HG03460 (cell line): Measurements from ENCODE around the gene FHOD1.

Source experiments
- ATAC-seq: cut with Tn5 transposase; IDR thresholded peaks from one replicate; pipeline ENCODE4 v1.9.1; 2021; ENCODE audit not compliant: unreplicated experiment

FHOD1 gene

GRCh38 chr16:67210069-67210937, 37.0 kb downstream of the FHOD1 start:
- ATAC-seq = no peak

DNA sequence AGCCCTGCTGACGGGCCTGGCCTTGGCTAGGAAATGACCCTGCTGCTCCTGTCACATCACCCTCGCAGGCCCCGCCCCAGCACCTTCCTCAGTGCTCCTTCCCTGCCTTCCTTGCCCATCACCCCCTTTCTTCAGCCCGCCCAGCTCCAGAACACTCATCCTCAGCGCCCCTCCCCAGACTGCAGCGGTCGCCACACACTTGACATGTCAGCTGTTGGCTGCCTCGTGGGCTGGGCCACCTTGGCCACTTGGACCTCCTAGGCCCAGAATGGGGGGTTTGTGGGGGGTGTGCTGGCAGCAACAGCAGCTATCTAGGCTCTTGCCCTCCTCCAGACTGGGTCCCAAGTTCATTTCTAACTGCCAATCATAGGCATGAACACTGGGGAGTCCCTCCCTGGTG, 37.7 kb downstream of the FHOD1 start:
- ATAC-seq = no peak

DNA sequence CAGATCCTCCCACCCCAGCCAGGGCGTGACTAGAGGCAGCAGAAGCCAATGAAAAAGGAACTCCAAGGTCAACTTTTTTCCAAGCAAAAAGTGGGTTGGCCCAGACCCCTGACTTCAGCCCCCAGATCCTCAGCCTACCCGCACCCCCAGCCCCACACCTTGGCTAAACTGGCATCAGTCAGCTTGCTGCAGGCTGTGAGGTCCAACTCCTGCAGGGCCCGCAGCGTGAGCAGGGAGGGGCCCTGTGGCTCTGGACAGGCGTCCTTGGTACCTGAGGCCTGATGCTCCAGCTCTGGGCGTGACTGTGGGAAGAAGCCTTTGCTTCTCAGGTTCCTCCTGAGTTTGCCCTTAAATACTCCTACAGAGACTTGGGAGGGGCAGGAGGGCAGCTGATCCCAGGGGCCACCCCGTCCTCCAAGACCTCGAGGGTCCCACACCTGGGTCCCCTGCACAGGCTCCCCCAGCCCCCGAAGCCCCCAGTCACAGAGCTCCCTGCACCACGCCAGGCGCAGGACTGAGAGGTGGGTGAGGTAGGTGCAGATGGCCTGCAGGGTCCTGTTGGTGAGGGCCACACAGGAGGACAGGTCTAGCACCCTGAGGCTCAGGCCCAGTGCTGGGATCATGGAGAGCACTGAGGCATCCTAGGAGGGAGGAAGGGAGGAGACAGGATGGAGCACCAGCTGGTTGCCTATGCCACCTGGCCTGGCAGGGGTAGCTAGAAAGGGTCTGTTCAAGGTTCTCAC, 39.0 kb downstream of the FHOD1 start:
- no peak for ATAC-seq

- ATAC-seq = no peak
These were observed 39.8 kb downstream of the FHOD1 start for GRCh38 chr16:67207249-67208091.

- ATAC-seq = no peak
These were observed 40.4 kb downstream of the FHOD1 start for GRCh38 chr16:67206838-67207248.

DNA sequence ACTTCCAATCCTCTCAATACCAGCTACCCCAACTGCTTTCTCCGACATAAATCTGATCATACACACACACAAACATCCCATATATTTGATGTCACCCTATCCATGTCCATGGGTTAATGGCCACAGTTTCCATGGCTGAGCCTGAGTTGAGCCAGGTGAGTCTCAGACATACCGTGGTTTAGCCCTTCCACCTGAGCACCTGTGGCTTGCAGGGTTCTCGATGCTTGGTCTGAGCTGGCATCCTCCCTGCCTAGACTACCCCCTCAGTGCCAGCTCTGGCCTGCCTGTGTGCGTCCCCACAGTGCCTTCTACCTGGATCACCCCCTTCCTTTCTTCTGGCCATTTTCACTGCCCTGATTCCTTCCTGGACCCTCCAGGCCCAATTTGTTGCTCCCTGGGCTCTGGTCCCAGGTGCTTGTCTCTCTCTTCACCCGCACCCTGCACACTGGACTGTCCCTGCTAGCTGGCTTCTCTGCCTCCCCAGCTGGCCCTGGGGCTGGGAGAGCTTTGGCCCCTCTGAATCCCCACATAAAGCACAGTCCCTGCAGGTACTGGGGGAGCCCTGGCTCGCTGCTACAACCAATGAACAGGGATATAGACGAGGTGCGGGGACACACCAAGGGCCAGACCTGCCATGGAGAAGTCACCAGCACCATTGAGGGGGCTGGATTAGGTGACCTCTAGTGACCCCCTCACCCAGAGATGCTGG, 41.0 kb downstream of the FHOD1 start:
- ATAC-seq = no peak

DNA sequence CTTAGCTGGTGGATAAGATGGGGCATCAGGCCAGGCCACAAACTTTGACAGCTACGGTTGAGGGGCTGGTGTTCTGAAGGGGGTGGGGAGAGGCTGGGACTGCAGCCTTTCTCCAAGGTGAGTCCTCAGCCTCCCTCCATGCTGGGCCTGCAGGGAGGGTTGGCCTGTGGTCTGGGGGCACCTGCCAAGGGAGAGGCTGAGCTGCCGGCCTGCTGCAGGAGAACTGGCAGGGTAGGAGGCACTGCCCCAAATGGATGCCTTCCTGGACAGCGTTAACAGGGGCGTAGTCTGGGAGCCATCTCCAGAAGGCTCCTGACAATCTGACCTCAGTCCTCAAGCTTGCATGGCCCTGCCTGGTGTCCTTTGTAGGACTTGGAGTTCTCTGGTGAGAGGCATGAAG, 43.2 kb downstream of the FHOD1 start:
- no peak for ATAC-seq

- ATAC-seq = no peak
These were observed 44.3 kb downstream of the FHOD1 start for GRCh38 chr16:67202956-67203493.

- no peak for ATAC-seq
These were observed 44.9 kb downstream of the FHOD1 start for GRCh38 chr16:67202426-67202825.

DNA sequence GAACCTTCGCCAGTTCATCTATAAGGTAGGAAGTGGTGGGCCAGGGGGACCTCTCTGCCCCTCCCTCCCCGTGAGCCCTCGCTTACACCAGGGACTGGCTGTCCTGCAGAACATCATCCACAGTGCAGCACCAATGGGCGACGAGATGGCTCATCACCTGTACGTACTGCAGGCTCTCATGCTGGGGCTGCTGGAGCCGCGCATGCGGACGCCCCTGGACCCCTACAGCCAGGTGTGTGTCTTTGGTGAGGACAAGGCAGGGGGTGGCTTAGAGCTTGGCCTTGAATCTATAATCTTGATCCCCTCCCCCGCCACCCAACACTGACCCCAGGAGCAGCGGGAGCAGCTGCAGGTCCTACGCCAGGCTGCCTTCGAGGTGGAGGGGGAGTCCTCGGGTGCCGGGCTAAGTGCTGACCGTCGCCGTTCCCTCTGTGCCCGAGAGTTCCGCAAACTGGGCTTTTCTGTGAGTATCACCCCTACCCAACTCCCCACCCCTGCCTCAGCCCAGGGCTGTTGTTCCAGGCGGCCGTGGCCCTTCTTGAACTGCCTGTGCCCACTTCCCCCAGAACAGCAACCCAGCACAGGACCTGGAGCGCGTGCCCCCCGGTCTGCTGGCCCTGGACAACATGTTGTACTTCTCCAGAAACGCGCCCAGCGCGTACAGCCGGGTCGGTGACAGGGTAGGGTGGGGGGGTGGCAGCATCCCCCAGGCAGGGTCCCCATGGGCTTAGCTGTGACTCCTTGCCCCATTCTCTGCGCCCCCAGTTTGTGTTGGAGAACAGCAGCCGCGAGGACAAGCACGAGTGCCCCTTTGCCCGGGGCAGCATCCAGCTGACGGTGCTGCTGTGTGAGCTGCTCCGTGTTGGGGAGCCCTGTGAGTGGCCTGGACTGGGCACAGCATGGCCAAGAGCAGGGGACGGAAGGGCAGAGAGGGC, 45.6 kb downstream of the FHOD1 start:
- ATAC-seq = no peak

GRCh38 chr16:67200491-67200890, 46.8 kb downstream of the FHOD1 start:
- ATAC-seq = no peak

GRCh38 chr16:67199808-67200198, 47.5 kb downstream of the FHOD1 start:
- no peak for ATAC-seq

DNA sequence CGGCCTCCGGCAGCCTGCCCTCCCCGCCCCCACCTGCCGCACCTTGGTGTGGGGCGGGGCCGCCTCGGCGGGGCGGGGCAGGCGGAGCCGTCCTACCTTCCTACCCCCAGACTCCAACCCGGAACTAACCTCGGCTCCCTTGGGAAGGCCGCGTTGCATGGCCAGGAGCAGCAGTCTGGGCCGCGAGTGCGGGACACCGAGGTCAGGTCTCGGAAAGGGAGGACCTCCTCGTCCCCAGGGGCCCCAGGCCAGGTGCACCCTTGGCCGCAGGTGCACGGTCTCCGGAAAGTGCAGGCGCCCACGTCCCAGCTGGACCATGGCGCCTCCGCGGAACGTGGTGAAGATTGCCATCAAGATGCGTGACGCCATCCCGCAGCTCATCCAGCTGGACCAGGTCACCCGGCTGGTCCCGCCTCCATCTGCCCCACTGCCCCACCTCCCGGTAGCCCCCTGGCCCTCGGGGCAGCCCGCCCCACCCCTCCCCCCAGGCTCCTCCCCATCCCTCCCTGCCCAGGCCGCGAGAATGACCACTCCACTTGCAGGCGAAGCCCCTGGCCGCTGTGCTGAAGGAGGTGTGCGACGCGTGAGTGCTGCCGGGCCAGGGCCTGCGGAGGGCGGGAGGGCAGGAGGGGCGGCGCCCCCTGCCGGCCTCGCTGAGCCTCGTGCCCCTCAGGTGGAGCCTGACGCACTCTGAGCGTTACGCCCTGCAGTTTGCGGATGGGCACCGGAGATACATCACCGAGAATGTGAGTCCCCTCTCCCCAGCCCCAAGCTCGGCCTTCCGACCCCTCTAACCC, 48.1 kb downstream of the FHOD1 start, which contains the start of gene ELMO3:
Gene ELMO3 (plus strand): TSS at position 121 of the 797 bp plus-strand sequence. CDS start 196 bp downstream, at position 317.
- no peak for ATAC-seq

- no peak for ATAC-seq
These were observed 49.0 kb downstream of the FHOD1 start for GRCh38 chr16:67198238-67198734.

DNA sequence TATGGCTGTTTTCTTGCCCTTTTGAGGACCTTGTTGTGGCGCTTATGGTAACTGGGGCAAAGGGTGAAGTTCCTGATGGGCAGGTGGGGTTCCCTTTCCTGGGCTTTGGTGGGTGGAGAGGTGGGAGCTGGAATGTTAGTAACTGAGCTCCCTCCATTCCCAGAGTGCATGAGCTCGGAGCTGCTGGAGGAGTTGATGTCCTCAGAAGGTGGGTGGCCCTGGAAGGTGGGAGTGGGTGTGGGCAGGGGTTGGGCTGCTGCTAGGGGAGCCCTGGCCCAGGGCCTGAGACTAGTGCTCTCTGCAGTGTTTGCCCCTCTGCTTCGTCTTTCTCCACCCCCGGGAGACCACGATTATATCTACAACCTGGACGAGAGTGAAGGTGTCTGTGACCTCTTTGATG, 49.6 kb downstream of the FHOD1 start:
- no peak for ATAC-seq

- ATAC-seq = no peak
These were observed 50.4 kb downstream of the FHOD1 start for GRCh38 chr16:67196881-67197280.

DNA sequence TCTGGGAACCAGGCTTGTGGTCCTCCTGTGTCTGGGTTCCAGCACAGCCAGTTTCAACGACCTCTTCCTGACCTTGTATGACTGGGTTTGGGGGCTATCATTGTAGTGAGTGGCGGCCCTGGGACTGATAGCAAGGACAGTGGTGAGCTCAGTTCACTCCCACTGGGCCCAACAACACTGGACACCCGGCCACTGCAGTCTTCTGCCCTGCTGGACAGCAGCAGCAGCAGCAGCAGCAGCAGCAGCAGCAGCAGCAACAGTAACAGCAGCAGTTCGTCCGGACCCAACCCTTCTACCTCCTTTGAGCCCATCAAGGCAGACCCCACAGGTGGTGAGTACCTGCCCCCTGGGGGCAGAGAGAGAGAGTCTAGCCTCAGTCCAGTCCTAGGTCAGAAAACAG, 51.6 kb downstream of the FHOD1 start:
- ATAC-seq = no peak

DNA sequence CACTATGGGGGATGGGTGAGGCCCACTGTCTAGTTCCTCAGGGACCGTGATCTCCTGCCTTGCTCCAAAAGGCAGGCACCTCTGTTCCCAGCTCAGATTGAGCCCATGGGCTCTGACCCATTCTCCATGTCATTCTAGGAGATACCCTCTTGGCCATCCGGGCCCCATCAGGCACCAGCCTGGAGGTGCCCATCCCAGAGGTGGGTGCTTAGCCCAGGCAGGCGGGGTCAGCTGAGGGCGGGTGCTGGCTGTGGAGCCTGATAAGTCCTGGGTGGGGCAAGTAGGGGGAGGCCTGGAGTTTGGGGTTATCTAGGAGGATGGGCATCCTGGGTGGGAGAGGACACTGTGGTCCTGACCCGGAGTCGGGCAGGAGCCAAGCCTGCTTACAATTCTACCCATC, 53.0 kb downstream of the FHOD1 start:
- ATAC-seq = no peak
